ENCODE data around the gene PDCL2.

Gene PDCL2

DNA sequence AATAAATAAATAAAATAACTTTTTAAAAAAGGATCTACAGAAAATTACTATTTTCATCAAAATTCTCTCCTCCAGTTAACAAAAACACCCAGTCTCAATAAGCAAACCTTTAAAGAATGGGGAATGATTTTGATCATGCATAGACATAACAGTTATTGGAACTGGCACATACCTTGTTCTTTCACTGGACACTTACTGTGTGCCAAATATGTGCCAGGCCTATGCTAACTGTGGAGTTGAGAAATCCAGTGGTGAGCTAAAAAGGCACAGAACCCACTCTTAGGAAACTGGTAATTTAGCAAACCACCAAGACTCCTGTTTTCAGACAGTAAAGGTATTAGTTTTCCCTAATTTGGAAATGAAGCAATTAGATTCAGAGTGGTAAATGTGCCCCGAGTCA, 84.4 kb downstream of the PDCL2 start:
- TF ChIP-seq MYC (IDR thresholded peaks at IDR 0.05; ENCODE audit: low read depth, low read length) (no peak), POLR2A (IDR thresholded peaks at IDR 0.05; ENCODE audit: extremely low read depth, insufficient read length) (no peak)
- TF ChIP-seq, protein P1, sequence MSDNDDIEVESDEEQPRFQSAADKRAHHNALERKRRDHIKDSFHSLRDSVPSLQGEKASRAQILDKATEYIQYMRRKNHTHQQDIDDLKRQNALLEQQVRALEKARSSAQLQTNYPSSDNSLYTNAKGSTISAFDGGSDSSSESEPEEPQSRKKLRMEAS (IDR thresholded peaks at IDR 0.05; ENCODE audit: low read depth, low read length), result no peak
- TF ChIP-seq, protein P2, sequence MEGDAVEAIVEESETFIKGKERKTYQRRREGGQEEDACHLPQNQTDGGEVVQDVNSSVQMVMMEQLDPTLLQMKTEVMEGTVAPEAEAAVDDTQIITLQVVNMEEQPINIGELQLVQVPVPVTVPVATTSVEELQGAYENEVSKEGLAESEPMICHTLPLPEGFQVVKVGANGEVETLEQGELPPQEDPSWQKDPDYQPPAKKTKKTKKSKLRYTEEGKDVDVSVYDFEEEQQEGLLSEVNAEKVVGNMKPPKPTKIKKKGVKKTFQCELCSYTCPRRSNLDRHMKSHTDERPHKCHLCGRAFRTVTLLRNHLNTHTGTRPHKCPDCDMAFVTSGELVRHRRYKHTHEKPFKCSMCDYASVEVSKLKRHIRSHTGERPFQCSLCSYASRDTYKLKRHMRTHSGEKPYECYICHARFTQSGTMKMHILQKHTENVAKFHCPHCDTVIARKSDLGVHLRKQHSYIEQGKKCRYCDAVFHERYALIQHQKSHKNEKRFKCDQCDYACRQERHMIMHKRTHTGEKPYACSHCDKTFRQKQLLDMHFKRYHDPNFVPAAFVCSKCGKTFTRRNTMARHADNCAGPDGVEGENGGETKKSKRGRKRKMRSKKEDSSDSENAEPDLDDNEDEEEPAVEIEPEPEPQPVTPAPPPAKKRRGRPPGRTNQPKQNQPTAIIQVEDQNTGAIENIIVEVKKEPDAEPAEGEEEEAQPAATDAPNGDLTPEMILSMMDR (IDR thresholded peaks at IDR 0.05; ENCODE audit: low read depth, low read length), result no peak
- no peak overlapping the region for H3K4me3 ChIP-seq (ENCODE audit: low read depth, low read length)
- DNase-seq (ENCODE audit: low read depth), result no peak

All from NB4 (cell line).